Pons (tissue), 1 donor: ENCODE data around the gene RPRD2.
A peak's percentile ranks its signal among the peaks of the same experiment; 100 is the strongest.
"Not testable (repeated sequence)": the region's sequence is repeated elsewhere in the genome, so short reads cannot be mapped to it uniquely, and the experiment has no call there.

ENCODE experiments used
- DNase-seq: peaks from one replicate; pipeline ENCODE4 v3.0.0-alpha.2; 2016; ENCODE audit warnings: low spot score

RPRD2 gene

GRCh38 chr1:150363426-150364230 is at the start of gene RPRD2:
Gene RPRD2, plus strand, starts transcription at chr1:150364147. Its CDS starts 568 bp downstream, at chr1:150364715.
- DNase-seq = peak; percentile 100

DNA sequence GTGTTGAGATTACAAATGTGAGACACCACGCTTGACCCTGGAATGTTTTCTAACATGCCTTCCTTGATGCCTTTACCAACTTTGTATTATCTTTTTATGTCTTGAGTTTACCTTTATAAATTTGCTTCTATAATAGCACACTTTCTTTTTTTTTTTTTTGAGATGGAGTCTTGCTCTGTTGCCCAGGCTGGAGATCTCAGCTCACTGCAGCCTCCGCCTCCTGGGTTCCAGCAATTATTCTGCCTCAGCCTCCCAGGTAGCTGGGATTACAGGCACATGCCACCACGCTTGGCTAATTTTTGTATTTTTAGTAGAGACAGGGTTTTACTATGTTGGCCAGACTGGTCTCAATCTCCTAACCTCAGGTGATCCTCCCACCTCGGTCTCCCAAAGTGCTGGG is 49.3 kb upstream of the RPRD2 start:
- not testable (repeated sequence) for DNase-seq

DNA sequence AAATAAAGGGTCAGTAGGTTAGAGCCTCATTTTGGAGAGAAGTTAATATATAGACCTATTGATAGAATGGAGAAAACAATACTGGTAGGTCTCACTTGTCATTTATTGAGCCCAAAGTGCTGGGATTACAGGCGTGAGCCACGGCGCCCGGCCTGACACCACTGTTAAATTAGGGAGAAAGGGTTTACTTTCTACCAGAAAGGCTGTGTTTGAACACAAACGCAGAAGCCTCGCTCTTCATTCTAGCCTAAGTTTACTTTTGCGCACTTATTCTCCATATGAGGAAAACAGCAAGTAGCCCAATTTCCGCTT is 43.3 kb upstream of the RPRD2 start:
- DNase-seq = no peak

DNA sequence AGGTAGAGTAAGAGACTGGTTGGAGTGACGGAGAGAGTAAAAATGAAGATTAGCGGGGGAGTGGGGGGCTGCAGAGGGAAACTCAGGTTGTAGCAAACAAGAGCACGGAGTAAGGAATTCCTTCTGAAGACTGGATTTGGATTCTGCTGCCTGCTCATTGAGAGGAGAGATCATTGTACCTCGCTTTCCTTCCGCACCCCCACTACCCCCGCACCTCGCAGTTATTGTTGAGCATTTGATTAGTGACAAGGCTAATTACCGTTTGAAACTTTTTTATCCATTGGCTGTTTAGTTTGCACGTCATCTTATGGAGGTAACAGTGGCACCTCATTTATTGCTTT is 42.2 kb upstream of the RPRD2 start:
- no peak for DNase-seq

- DNase-seq = no peak
These were observed 41.6 kb upstream of the RPRD2 start for GRCh38 chr1:150322310-150322709.

DNA sequence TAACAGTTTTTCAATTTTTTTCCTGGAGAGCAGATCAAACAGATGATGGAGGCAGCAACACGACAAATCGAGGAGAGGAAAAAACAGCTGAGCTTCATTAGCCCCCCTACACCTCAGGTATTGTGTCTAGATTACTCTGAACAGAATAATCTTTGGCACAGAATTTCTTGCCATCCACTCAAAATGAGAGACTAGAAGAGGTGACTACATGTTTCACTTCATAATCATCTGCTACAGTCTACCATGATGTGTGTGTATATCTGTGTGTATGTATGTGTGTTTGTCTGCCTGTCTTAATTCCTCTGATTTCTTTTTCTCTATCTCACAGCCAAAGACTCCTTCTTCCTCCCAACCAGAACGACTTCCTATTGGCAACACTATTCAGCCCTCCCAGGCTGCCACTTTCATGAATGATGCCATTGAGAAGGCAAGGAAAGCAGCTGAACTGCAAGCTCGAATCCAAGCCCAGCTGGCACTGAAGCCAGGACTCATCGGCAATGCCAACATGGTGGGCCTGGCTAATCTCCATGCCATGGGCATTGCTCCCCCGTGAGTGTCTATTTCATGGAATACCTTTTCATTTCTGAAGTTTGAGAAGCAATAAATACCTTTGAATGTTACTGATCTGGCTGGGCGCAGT is 31.2 kb upstream of the RPRD2 start:
- DNase-seq = peak; percentile 75

DNA sequence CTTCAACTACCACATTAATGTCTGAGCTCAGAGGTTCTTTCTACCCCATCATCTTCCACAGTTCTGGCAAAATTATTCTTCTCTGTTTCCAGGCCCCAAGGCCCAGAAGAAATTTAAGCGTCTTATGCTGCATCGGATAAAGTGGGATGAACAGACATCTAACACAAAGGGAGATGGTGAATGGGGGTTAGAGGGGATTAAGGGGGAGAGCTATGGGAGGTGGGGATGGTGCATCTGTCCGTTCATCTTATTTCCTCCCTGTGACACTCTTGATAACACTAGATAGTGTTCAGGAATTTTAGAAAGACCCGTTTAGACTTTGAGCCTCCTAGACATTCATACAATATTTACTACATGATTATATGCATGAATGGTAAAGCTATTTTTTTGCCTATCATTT is 17.6 kb upstream of the RPRD2 start:
- no peak for DNase-seq

- peak; percentile 46 for DNase-seq
These were observed 11.1 kb upstream of the RPRD2 start for GRCh38 chr1:150352866-150353265.

GRCh38 chr1:150362721-150363425 is 1.1 kb upstream of the RPRD2 start:
- no peak for DNase-seq

DNA sequence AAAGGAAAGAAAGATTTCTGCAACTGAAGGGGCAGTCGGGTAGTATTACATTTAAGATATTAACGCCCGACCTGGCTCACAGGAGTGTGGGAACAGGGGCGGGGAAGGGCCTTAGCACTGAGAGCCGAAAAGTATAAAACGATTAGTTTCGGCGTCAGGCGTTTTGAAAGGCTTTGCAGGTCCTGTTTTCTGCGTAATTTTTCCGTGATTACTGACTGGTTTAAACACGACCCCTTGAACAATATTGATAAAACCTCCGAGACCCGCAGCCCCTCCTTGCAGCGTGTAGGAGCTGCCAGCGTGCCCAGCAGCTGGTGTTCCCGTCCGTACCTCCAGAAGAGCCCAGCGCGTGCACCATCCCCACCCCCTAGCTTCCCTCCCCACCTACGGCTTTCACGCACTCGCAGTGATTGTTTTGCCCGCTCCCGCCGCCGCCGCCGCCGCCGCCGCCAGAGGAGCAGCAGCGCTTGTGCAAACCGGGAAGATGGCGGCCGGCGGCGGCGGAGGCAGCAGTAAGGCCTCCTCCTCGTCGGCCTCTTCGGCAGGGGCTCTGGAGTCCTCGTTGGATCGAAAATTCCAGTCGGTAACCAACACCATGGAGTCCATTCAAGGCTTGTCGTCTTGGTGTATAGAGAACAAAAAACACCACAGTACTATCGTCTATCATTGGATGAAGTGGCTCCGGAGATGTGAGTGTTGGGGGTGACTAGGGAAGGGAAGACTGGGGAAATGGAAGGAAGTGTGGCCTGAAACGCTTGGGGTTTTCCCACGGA is 470 bp downstream of the RPRD2 start:
- peak; percentile 71 for DNase-seq

DNA sequence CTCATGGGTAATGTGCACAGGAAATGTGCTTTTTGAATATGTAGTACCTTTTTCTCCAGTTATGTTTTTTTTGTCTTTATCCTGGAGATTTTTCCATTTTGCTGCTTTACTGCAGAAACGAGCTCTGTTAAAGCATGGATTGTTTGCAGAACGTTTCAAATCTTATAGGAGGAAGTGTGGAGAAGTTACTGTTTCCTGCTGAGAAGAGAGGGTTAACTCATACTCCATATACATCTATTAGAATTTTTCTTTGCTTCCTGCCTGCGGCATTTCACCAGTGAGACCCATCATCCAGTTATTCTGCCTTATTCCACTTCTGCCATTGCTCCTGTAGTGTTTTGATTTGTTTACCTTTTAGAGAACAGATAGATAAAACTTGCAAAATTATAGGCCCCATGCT is 2.0 kb downstream of the RPRD2 start:
- peak; percentile 38 for DNase-seq

GRCh38 chr1:150366416-150367296 is 2.7 kb downstream of the RPRD2 start:
- peak; percentile 42 for DNase-seq

DNA sequence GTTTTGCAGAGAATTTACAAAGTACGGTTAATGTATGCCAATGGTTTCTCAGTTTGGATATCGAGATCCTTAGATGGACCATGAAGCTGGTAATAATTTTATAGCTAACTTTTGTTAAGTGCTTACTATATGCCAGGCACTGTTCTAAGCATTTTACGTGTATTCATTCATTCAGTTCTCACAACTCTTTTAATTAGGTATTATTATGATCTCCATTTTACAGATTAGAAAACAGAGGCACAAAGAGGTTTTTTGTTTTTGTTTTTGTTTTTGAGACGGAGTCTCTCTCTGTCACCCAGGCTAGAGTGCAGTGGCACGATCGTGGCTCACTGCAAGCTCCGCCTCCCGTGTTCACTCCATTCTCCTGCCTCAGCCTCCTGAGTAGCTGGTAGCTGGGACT is 7.2 kb downstream of the RPRD2 start:
- DNase-seq = no peak

DNA sequence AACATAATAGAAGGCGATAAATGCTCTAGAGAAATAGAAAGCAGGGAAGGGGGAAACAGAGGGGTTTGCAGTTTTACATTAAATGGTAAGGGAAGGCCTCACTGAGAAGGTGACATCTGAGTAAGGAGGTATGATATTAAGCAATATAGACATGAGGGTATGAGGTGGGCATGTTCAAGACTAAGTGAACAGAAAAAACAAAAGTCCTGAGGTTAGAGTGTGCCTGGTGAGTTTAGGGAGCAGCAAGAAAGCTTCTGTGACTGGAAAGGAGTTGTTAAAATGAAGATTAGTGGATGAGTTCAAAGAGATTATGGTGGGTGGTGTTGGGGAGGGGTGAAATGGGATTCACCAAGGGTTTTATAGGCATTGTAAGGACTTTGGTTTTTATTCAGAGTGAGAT is 8.6 kb downstream of the RPRD2 start:
- no peak for DNase-seq

DNA sequence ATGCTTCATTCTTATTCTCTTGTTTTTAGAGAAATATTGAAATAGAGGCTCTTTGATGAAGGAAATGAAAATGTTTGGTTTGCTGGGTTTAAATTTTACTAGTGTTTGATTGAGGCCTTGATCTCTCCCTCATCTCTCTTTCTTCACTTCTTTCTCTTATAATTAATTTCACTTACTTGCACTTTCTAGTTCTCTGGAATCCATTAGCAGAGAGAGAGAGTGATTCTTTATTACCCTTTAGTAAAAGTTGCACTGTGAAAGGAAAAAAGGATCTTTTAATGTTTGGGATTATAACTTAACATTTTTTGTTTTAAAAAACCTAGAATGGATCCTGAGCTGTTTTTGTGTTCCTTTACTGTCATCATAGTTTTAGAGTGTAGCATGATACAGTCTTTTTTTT is 12.2 kb downstream of the RPRD2 start:
- no peak for DNase-seq

- no peak for DNase-seq
These were observed 19.8 kb downstream of the RPRD2 start for GRCh38 chr1:150383631-150384324.

GRCh38 chr1:150385537-150386445 is 21.8 kb downstream of the RPRD2 start:
- no peak for DNase-seq

GRCh38 chr1:150386592-150386991 is 22.6 kb downstream of the RPRD2 start:
- DNase-seq = no peak

GRCh38 chr1:150387200-150387599 is 23.3 kb downstream of the RPRD2 start:
- no peak for DNase-seq

GRCh38 chr1:150388241-150388640 is 24.3 kb downstream of the RPRD2 start:
- no peak for DNase-seq
